K562 (cell line): ENCODE measurements around the gene KDM4C. TPM values are rescaled to one million over a fixed set of nuclear protein-coding genes. Genes with fewer than 3 reads are reported as not detected.

ENCODE experiments used
- ATAC-seq: fragments of 200-7000 bp; cut with Tn5 transposase; 3 replicates; pipeline ENCODE4 v1.9.1; 2020; ENCODE audit warnings: moderate library complexity
- BruUV-seq: library from RNA; stranded (reverse); fragments of 400-500 nt; replicated peaks from 2 replicates; lab custom pipeline; 2021; lab: Mats Ljungman, UMichigan
- CTCF ChIA-PET: fragments of 300-600 bp; formaldehyde crosslinking; extraction: SDS; loops from one replicate; lab custom pipeline; 2021; ENCODE audit warnings: low intra/inter-chr PET ratio; lab: Yijun Ruan, JAX
- POLR2A ChIA-PET: fragments of 300-600, 350-650 bp; sonication (Branson Sonifier 250); formaldehyde crosslinking; extraction: SDS; loops from one replicate; lab custom pipeline; 2021; ENCODE audit warnings: antibody characterized with exemption, inconsistent platforms; lab: Yijun Ruan, JAX
- DNase-seq, 4 experiments: peaks; one replicate each; pipeline versions ENCODE4 v3.0.0 to v3.0.0-alpha.2; 2011 to 2018; ENCODE audit warnings: low spot score in 3 of 4, mixed read lengths in 3 of 4; ENCODE audit errors: extremely low read depth in 1 of 4
- FAIRE-seq: peaks from 2 replicates; lab custom pipeline; 2011; peaks lifted over from hg19 to GRCh38; lab: Jason Lieb, UNC
- H2AFZ ChIP-seq: 2 replicates; pipeline ENCODE4 v1.6.0; 2011; ENCODE audit warnings: low read depth, low read length, control low read depth, inconsistent platforms
- H3K27ac ChIP-seq: fragments of 200-600 bp; 3 replicates; pipeline ENCODE4 v1.8.0; 2011; ENCODE audit warnings: low read depth, mild to moderate bottlenecking, control low read depth, inconsistent platforms, low read length, moderate library complexity, mixed read lengths; ENCODE audit errors: extremely low read depth
- H3K27me3 ChIP-seq, 2 experiments: fragments of 300-600 bp in 1 of 2; 2 replicates in 1 of 2; 3 replicates in 1 of 2; pipeline versions ENCODE4 v1.6.0 to v1.8.0; 2011; ENCODE audit warnings: inconsistent platforms in 2 of 2, low read length in 2 of 2, mild to moderate bottlenecking in 1 of 2, mixed read lengths in 1 of 2, moderate library complexity in 1 of 2; ENCODE audit not compliant: control insufficient read depth in 2 of 2, insufficient read depth in 2 of 2
- H3K36me3 ChIP-seq: fragments of 300-600 bp; 3 replicates; pipeline ENCODE4 v1.8.0; 2011; ENCODE audit warnings: mild to moderate bottlenecking, low read length, inconsistent platforms; ENCODE audit not compliant: control insufficient read depth, insufficient read depth
- H3K4me1 ChIP-seq, 2 experiments: fragments of 200-600 bp in 1 of 2; replicated peaks in 1 of 2; 2 replicates in 1 of 2; 3 replicates in 1 of 2; pipeline versions ENCODE4 v1.5.1 to v1.8.0; 2011; ENCODE audit warnings: inconsistent platforms in 2 of 2, low read length in 2 of 2, mild to moderate bottlenecking in 1 of 2, mixed read lengths in 1 of 2, moderate library complexity in 1 of 2; ENCODE audit not compliant: control insufficient read depth in 2 of 2, insufficient read depth in 2 of 2
- H3K4me2 ChIP-seq: 2 replicates; pipeline ENCODE4 v1.6.1; 2011; ENCODE audit warnings: low read length, control low read depth, inconsistent platforms, mixed read lengths; ENCODE audit not compliant: insufficient read depth
- H3K4me3 ChIP-seq: fragments of 200-600 bp; sonication (generic), shearing (Covaris generic); 2 replicates; pipeline ENCODE4 v1.5.1; 2016; ENCODE audit warnings: control low read depth, inconsistent platforms
- H3K79me2 ChIP-seq: fragments of 200-600 bp; 3 replicates; pipeline ENCODE4 v1.8.0; 2011; ENCODE audit warnings: low read length, inconsistent platforms; ENCODE audit not compliant: control insufficient read depth, insufficient read depth
- H3K9ac ChIP-seq, 2 experiments: 2 replicates each; pipeline versions ENCODE4 v1.6.0 to v1.6.1; 2011; ENCODE audit warnings: low read depth in 2 of 2, low read length in 2 of 2, control low read depth in 1 of 2, inconsistent platforms in 1 of 2, mild to moderate bottlenecking in 1 of 2, mixed read lengths in 1 of 2; ENCODE audit not compliant: insufficient read depth in 1 of 2
- H3K9me1 ChIP-seq: one replicate; pipeline ENCODE4 v1.6.0; 2011; ENCODE audit warnings: inconsistent platforms, mild to moderate bottlenecking, low read length, moderate library complexity; ENCODE audit not compliant: control insufficient read depth, insufficient read depth
- H3K9me3 ChIP-seq: replicated peaks from 2 replicates; pipeline ENCODE4 v1.5.1; 2011; ENCODE audit warnings: low read depth, low read length, inconsistent platforms; ENCODE audit not compliant: control insufficient read depth, insufficient read depth
- H4K20me1 ChIP-seq: replicated peaks from 2 replicates; pipeline ENCODE4 v1.6.1; 2011; ENCODE audit warnings: low read length, inconsistent platforms, mixed read lengths; ENCODE audit not compliant: control insufficient read depth, insufficient read depth
- CAMTA2 ChIP-seq: fragments of 250-450 bp; sonication (Bioruptor Pico); conservative IDR thresholded peaks from 2 replicates; pipeline ENCODE4 v1.5.1; 2022
- CBX8 ChIP-seq: fragments of 200-600 bp; sonication (generic); IDR thresholded peaks from 2 replicates; pipeline ENCODE4 v1.6.1; 2012; ENCODE audit warnings: borderline replicate concordance, mixed run types, low read depth, mild to moderate bottlenecking, moderate library complexity, mixed read lengths, low read length, control low read depth, inconsistent platforms; ENCODE audit not compliant: poor library complexity, severe bottlenecking; ENCODE audit errors: extremely low read depth
- ELF1 ChIP-seq: fragments of 200-800 bp; sonication (Bioruptor generic); IDR thresholded peaks from 2 replicates; pipeline ENCODE4 v1.6.1; 2016; ENCODE audit warnings: missing genetic modification characterization, missing compliant biosample characterization
- EP400 ChIP-seq: fragments of 450-650 bp; IDR thresholded peaks from 2 replicates; pipeline ENCODE4 v1.6.1; 2017; ENCODE audit warnings: antibody characterized with exemption, mild to moderate bottlenecking, moderate library complexity
- GTF2B ChIP-seq: IDR thresholded peaks from 2 replicates; pipeline ENCODE4 v1.6.1; 2011; ENCODE audit not compliant: insufficient read length; ENCODE audit errors: extremely low read depth
- HOMEZ ChIP-seq: fragments of 250-450 bp; sonication (Bioruptor Pico); IDR thresholded peaks from 2 replicates; pipeline ENCODE4 v1.4.0; 2020; ENCODE audit warnings: mild to moderate bottlenecking, moderate library complexity
- KAT7 ChIP-seq: sonication (generic); formaldehyde crosslinking; IDR thresholded peaks from 2 replicates; pipeline ENCODE4 v1.8.0; 2022; ENCODE audit warnings: missing genetic modification reagents, mild to moderate bottlenecking, borderline replicate concordance
- MAFF ChIP-seq: IDR thresholded peaks from 2 replicates; pipeline ENCODE4 v1.6.1; 2012; ENCODE audit warnings: low read length, improper control_type of control experiment
- MCM5 ChIP-seq: fragments of 450-650 bp; IDR thresholded peaks from 2 replicates; pipeline ENCODE4 v1.6.1; 2016; ENCODE audit warnings: low read depth
- TSC22D4 ChIP-seq: fragments of 450-650 bp; IDR thresholded peaks from 2 replicates; pipeline ENCODE4 v1.6.1; 2016; ENCODE audit warnings: missing genetic modification characterization, missing biosample characterization, control low read depth
- ZNF274 ChIP-seq: IDR thresholded peaks from 2 replicates; pipeline ENCODE4 v1.6.1; 2011; ENCODE audit warnings: low read depth, mild to moderate bottlenecking, low read length, moderate library complexity, borderline replicate concordance
- ZNF3 ChIP-seq: fragments of 250-450 bp; sonication (Bioruptor Pico); IDR thresholded peaks from 2 replicates; pipeline ENCODE4 v1.5.0; 2021; ENCODE audit warnings: mild to moderate bottlenecking, moderate library complexity
- WGBS: fragments of 100-300 bp; shearing (Covaris generic); methylation state at CpG from one replicate; pipeline ENCODE4 v1.1.6; 2016; ENCODE audit warnings: low coverage, mixed read lengths; ENCODE audit not compliant: insufficient coverage; ENCODE audit errors: missing lambda C conversion rate; 5-methylcytosine and 5-hydroxymethylcytosine counted together
- in situ Hi-C: fragments of 300-500 bp; cut with MboI; formaldehyde crosslinking; loops from 4 replicates; pipeline ENCODE4 v1.15.0; 2018; ENCODE audit warnings: inconsistent platforms, mixed read lengths
- intact Hi-C: fragments of 100-400 bp; cut with micrococcal nuclease; formaldehyde crosslinking; loops from 2 replicates; pipeline ENCODE4 v1.14.2; 2022
- polyA plus RNA-seq, 8 experiments: library from polyadenylated mRNA; depleted of rRNA in 4 of 8; stranded (reverse) in 5 of 8; unstranded in 3 of 8; fragments of >200 nt; fragmentation: Nextera tagmentation in 2 of 8; fragmentation: Illumina TruSeq in 1 of 8; extraction: Ambion mirVana in 2 of 8; extraction: Trizol in 1 of 8; gene quantifications; 2 replicates each; pipeline versions ENCODE4 v1.2.1 to v1.2.3, GENCODE V29; 2011 to 2014; ENCODE audit warnings: inconsistent platforms in 1 of 8, missing spikeins in 1 of 8
- total RNA-seq, 7 experiments: library from RNA; depleted of rRNA in 6 of 7; stranded (reverse); fragments of >200 nt in 6 of 7; fragmentation: Illumina TruSeq in 2 of 7; extraction: Trizol in 2 of 7; gene quantifications; 2 replicates each; pipeline versions ENCODE4 v1.2.1 to v1.2.3, GENCODE V29; 2011 to 2021; ENCODE audit warnings: low replicate concordance in 1 of 7
- TF ChIP-seq, protein P1 (sequence below): fragments of 250-450 bp; sonication (Bioruptor Pico); IDR thresholded peaks from 2 replicates; pipeline ENCODE4 v1.8.0; 2022; ENCODE audit warnings: moderate library complexity, mild to moderate bottlenecking, inconsistent platforms

Gene KDM4C
- total and polyA plus RNA-seq, 9 of the 15 experiments (the other 6 are each of a cell fraction or from before 2014, with no cell fraction given) = 5.4 to 17.0 (median 12.6) TPM

DNA sequence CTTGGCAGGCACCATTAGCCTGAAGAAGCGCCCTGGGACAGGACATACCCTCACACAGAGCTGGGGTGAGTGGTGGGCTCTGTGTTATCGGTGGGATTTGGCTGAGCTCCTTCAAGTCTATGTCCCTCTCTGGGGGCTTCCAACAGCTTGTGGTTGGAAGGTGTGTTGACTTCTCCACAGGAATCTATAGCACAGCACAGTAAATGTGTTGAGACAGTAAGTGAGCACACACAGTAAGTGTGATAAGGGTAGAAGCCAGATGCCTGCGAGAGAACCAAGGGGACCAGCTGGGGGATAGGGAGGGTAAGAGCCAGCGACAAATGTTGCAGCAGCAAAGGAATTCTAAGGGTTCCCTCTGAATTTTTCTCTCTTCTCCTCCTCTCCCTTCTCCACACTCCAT lies 448.0 kb downstream of the KDM4C start:
- ChIA-PET POLR2A (no interaction called here), CTCF (no interaction called here)
- Histone ChIP-seq H3K4me3 (no peak overlapping the region), H3K4me1 (no peaks in the 10 kb centered on the region), H3K9me1 (no peaks in the 10 kb centered on the region), H4K20me1 (no peaks in the 10 kb centered on the region), H3K36me3 (no peaks in the 10 kb centered on the region), H2AFZ (no peak overlapping the region), H3K27ac (no peak overlapping the region), H3K79me2 (no peaks in the 10 kb centered on the region), H3K9me3 (no peaks in the 10 kb centered on the region), H3K27me3 (0 out of 5 replicates have a peak, but pooled peaks cover 0 to 3% of the 10 kb centered on the region in 2 experiments), H3K9ac (no peak overlapping the region), H3K4me2 (no peak overlapping the region)
- no peak for DNase-seq
- intact Hi-C loops (no loop called here), in situ Hi-C loops (no loop called here)
- no peak for ATAC-seq
- TF ChIP-seq GTF2B (no peak), EP400 (no peak), ZNF274 (no peak)
- 0% methylated on average over 3 of the region's 4 CpGs for WGBS
- no TSS peak for BruUV-seq
- FAIRE-seq = no peak

GRCh38 chr9:7206221-7206758 lies 448.5 kb downstream of the KDM4C start:
- H2AFZ ChIP-seq = no peak overlapping the region
- in situ Hi-C loops (no loop called here), intact Hi-C loops (no loop called here)
- no peaks in the 10 kb centered on the region for H4K20me1 ChIP-seq
- no peak overlapping the region for H3K4me2 ChIP-seq
- H3K9ac ChIP-seq = no peak overlapping the region
- TF ChIP-seq TSC22D4 (tag) (no peak), MCM5 (no peak), ELF1 (no peak), CBX8 (no peak), HOMEZ (CRISPR knock-in tag) (no peak), KAT7 (CRISPR knock-in tag) (no peak), ZNF3 (CRISPR knock-in tag) (no peak), CAMTA2 (CRISPR knock-in tag) (no peak), MAFF (no peak)
- TF ChIP-seq, protein P1, sequence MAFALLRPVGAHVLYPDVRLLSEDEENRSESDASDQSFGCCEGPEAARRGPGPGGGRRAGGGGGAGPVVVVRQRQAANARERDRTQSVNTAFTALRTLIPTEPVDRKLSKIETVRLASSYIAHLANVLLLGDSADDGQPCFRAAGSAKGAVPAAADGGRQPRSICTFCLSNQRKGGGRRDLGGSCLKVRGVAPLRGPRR (CRISPR knock-in tag) = no peak
- H3K27me3 ChIP-seq = 0 out of 5 replicates have a peak, but pooled peaks cover 0 to 6% of the 10 kb centered on the region in 2 experiments
- H3K79me2 ChIP-seq = no peaks in the 10 kb centered on the region
- H3K9me1 ChIP-seq = no peaks in the 10 kb centered on the region
- ChIA-PET POLR2A (no interaction called here), CTCF (no interaction called here)
- H3K27ac ChIP-seq = no peak overlapping the region
- no peaks in the 10 kb centered on the region for H3K36me3 ChIP-seq
- no peak for ATAC-seq
- no peaks in the 10 kb centered on the region for H3K4me1 ChIP-seq
- WGBS = 0% methylated on average over 4 of the region's 6 CpGs
- no peak for FAIRE-seq
- DNase-seq = no peak
- no peak overlapping the region for H3K4me3 ChIP-seq
- BruUV-seq = no TSS peak
- no peaks in the 10 kb centered on the region for H3K9me3 ChIP-seq
